Heart right ventricle (tissue), 16 donors: ENCODE measurements around the gene CD244. TPM values are rescaled to one million over a fixed set of nuclear protein-coding genes. Genes with fewer than 3 reads are reported as not detected.

ENCODE experiments used
- ATAC-seq, 8 donors: fragments of 200-7000 bp; cut with Tn5 transposase; one replicate each; pipeline ENCODE4 v1.9.1; 2020; ENCODE audit warnings: mild to moderate bottlenecking in 8 of 8, moderate library complexity in 8 of 8, moderate number of reproducible peaks in 1 of 8
- DNase-seq, 2 donors: peaks; one replicate each; pipeline ENCODE4 v3.0.0-alpha.2; 2020
- H3K27ac ChIP-seq, 10 donors: fragments of 200-600 bp; sonication (generic) in 2 of 10; one replicate each; pipeline versions ENCODE4 v1.5.0 to v1.8.0; 2020 to 2022; ENCODE audit warnings: mild to moderate bottlenecking in 3 of 10
- H3K27me3 ChIP-seq, 7 donors: fragments of 200-600 bp; one replicate each; pipeline ENCODE4 v1.8.0; 2021 to 2022; ENCODE audit warnings: mild to moderate bottlenecking in 2 of 7
- H3K36me3 ChIP-seq, 9 donors: fragments of 200-600 bp; sonication (generic) in 1 of 9; one replicate each; pipeline versions ENCODE4 v1.5.0 to v1.8.0; 2020 to 2022; ENCODE audit warnings: mild to moderate bottlenecking in 2 of 9
- H3K4me1 ChIP-seq, 9 donors: fragments of 200-600 bp; sonication (generic) in 1 of 9; one replicate each; pipeline versions ENCODE4 v1.5.0 to v1.8.0; 2020 to 2022; ENCODE audit warnings: mild to moderate bottlenecking in 4 of 9
- H3K4me3 ChIP-seq, 10 donors: fragments of 200-600 bp; sonication (generic) in 2 of 10; one replicate each; pipeline versions ENCODE4 v1.5.0 to v1.8.0; 2020 to 2022; ENCODE audit warnings: mild to moderate bottlenecking in 7 of 10, moderate library complexity in 2 of 10
- H3K9me3 ChIP-seq, 11 donors: fragments of 200-600 bp in 10 of 11; sonication (generic) in 2 of 11; one replicate each; pipeline versions ENCODE4 v1.5.0 to v1.8.0; 2013 to 2022; ENCODE audit warnings: mild to moderate bottlenecking in 2 of 11, control low read depth in 1 of 11, moderate library complexity in 1 of 11
- CTCF ChIP-seq, 9 donors: fragments of 200-600 bp; sonication (generic) in 2 of 9; IDR thresholded peaks; one replicate each; pipeline versions ENCODE4 v1.5.0 to v1.8.0; 2021 to 2022; ENCODE audit warnings: antibody characterized with exemption in 9 of 9, mild to moderate bottlenecking in 5 of 9, moderate library complexity in 1 of 9
- WGBS, 2 donors: extraction: QIAGEN DNeasy Blood & Tissue Kit; methylation state at CpG; one replicate each; pipeline ENCODE4 v1.1.7; 2013; ENCODE audit warnings: inconsistent platforms in 1 of 2; 5-methylcytosine and 5-hydroxymethylcytosine counted together
- intact Hi-C, 10 donors: fragments of 100-400 bp; cut with DNase I; formaldehyde crosslinking; loops; one replicate each; pipeline versions ENCODE4 v1.11.1 to v1.14.2; 2022
- polyA plus RNA-seq, 2 donors: library from polyadenylated mRNA; stranded (reverse); fragments of 200-250 nt; gene quantifications; one replicate each; pipeline ENCODE4 v1.2.3, GENCODE V29; 2013
- total RNA-seq, 10 donors: library from RNA; stranded (reverse); fragmentation: NEBNext Ultra II Directional in 3 of 10; extraction: Animal tissue kit (Norgen Biotek cat#: 25700) in 3 of 10; gene quantifications; one replicate each; pipeline versions ENCODE4 v1.2.1 to v1.2.4, GENCODE V29; 2021 to 2023
- donor health status: Arrhythmogenic right ventricular cardiomyopathy.
- donor health status: ischemic (EF 13 %, LVEDD 7.1; RV severe dilation, severe dysfunction).
- donor health status: healthy with polysubstance abuse.
- donor health status: DM: no; HTN: yes; CAD: no.
- donor health status: DM: no; HTN: no; CAD: no.
- donor health status: ischemic (EF 25% LVEDD 6.9; RV normal size, moderate dysfunction).
- donor health status: ischemic (EF 25% LVEDD 5.7; RV mildly dilated, moderate dysfunction).
- donor health status: healthy.
- donor health status: DM: yes; HTN: yes; CAD: no.
- donor health status: Ischemic cardiomyopathy.
- donor health status: ischemic (EF 35%, LVEDD 5.7; RV mildly dilated, moderate dysfunction).
- donor health status: nonischemic (EF 11% LVEDD 7.7; RV severe dilation, severe dysfunction).
- donor health status: DM: yes; HTN: yes; CAD: no.
- donor health status: PGD.
- donor health status: ischemic (EF 29% LVEDD 5.4; RV normal size, mild dysfunction).
- donor health status: nonischemic (EF 23%, LVEDD 6.1; RV moderate dilation, normal function).

Gene CD244
- total and polyA plus RNA-seq, 12 donors = 0.10 to 1.5 (median 0.23) TPM; not detected in 4

DNA sequence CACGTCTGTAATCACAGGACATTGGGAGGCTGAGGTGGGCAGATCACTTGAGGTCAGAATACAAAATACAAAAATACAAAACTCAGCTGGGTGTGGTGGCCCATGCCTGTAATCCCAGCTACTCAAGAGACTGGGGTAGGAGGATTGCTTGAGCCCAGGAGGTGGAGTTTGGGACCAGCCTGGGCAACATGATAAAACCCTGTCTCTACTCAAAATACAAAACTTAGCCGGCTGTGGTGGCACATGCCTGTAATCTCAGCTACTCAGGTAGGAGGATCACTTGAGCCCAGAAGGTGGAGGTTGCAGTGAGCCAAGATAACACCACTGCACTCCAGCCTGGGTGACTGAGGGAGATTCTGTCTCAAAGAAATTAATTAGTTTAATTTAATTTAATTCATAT is 28.8 kb upstream of the CD244 start:
- H3K4me3 ChIP-seq = no peak overlapping the region
- 38 to 43% methylated on average over 2 of the region's 2 CpGs for WGBS, 2 donors
- H3K9me3 ChIP-seq = peaks cover 0 to 27% (median 0%) of the 10 kb centered on the region in 11 donors
- TF ChIP-seq CTCF (IDR thresholded peaks at IDR 0.05) = no peak
- no peaks in the 10 kb centered on the region for H3K36me3 ChIP-seq
- intact Hi-C loops = no loop called here
- no peaks in the 10 kb centered on the region for H3K4me1 ChIP-seq
- ATAC-seq (no peak), DNase-seq (no peak)
- H3K27ac ChIP-seq = no peak overlapping the region
- peaks cover 0 to 18% (median 0%) of the 10 kb centered on the region in 7 donors for H3K27me3 ChIP-seq

GRCh38 chr1:160888926-160889325 is 26.2 kb upstream of the CD244 start:
- no peak for TF ChIP-seq CTCF (IDR thresholded peaks at IDR 0.05)
- no peaks in the 10 kb centered on the region for H3K4me1 ChIP-seq
- 36 to 42% methylated on average over 2 of the region's 2 CpGs for WGBS, 2 donors

GRCh38 chr1:160887071-160887470 is 24.4 kb upstream of the CD244 start:
- no peak for ATAC-seq
- Histone ChIP-seq H3K36me3 (no peaks in the 10 kb centered on the region), H3K9me3 (peaks cover 0 to 6% (median 0%) of the 10 kb centered on the region in 11 donors), H3K27me3 (peaks cover 0 to 18% (median 0%) of the 10 kb centered on the region in 7 donors), H3K4me3 (no peak overlapping the region), H3K4me1 (no peaks in the 10 kb centered on the region), H3K27ac (no peak overlapping the region)
- TF ChIP-seq CTCF (IDR thresholded peaks at IDR 0.05) = no peak
- DNase-seq = no peak
- intact Hi-C loops = no loop called here
- 76 to 83% methylated on average over 2 of the region's 2 CpGs for WGBS, 2 donors

More at GRCh38 chr1:160888926-160889325, 26.2 kb upstream of the CD244 start:
- no peaks in the 10 kb centered on the region for H3K36me3 ChIP-seq
- no peak overlapping the region for H3K27ac ChIP-seq
- ATAC-seq (no peak), DNase-seq (no peak)
- H3K4me3 ChIP-seq = no peak overlapping the region
- peaks cover 0 to 11% (median 0%) of the 10 kb centered on the region in 11 donors for H3K9me3 ChIP-seq
- peaks cover 0 to 18% (median 0%) of the 10 kb centered on the region in 7 donors for H3K27me3 ChIP-seq
- intact Hi-C loops = no loop called here

GRCh38 chr1:160885042-160885441 is 22.4 kb upstream of the CD244 start, which contains the start of gene ITLN1:
Gene ITLN1 (minus strand): TSS chr1:160885180. CDS start chr1:160884877, 303 bp downstream.
- H3K36me3 ChIP-seq = no peaks in the 10 kb centered on the region
- ATAC-seq (no peak), DNase-seq (no peak)
- no peak for TF ChIP-seq CTCF (IDR thresholded peaks at IDR 0.05)
- H3K4me1 ChIP-seq = peaks cover 0 to 5% (median 0%) of the 10 kb centered on the region in 9 donors
- peaks cover 0 to 11% (median 0%) of the 10 kb centered on the region in 7 donors for H3K27me3 ChIP-seq
- no peak within 1 kb of the TSS for H3K27ac ChIP-seq
- intact Hi-C loops = no loop called here
- 52 to 59% methylated on average over 5 of the region's 5 CpGs for WGBS, 2 donors
- no peaks in the 10 kb centered on the region for H3K9me3 ChIP-seq
- H3K4me3 ChIP-seq = no peak within 1 kb of the TSS
